HCT116 (cell line): ENCODE measurements around the gene HLA-E. TPM values are rescaled to one million over a fixed set of nuclear protein-coding genes. Genes with fewer than 3 reads are reported as not detected.
A peak's percentile ranks its signal among the peaks of the same experiment; 100 is the strongest.

Source experiments
- ATAC-seq: fragments of 200-7000 bp; cut with Tn5 transposase; 2 replicates; pipeline ENCODE4 v1.9.1; 2020; ENCODE audit warnings: mild to moderate bottlenecking, moderate library complexity
- BruUV-seq: library from RNA; stranded (reverse); fragments of 400-500 nt; replicated peaks from 2 replicates; lab custom pipeline; 2021; lab: Mats Ljungman, UMichigan
- CTCF ChIA-PET: fragments of 300-600 bp; sonication (Branson Sonifier 250); formaldehyde crosslinking; loops from one replicate; lab custom pipeline; 2021; ENCODE audit warnings: antibody characterized with exemption; lab: Charles Lee
- POLR2A ChIA-PET: fragments of 300-600, 350-600 bp; sonication (Branson Sonifier 250); formaldehyde crosslinking; loops from one replicate; lab custom pipeline; 2021; ENCODE audit warnings: antibody characterized with exemption; lab: Charles Lee
- RAD21 ChIA-PET, 2 experiments: fragments of 300-600 bp; sonication (Branson Sonifier 250); formaldehyde crosslinking; loops; one replicate each; lab custom pipeline; 2023; ENCODE audit warnings: low total read pairs in 2 of 2; ENCODE audit not compliant: uncharacterized antibody in 2 of 2, unreplicated experiment in 2 of 2, low non-redundant PET in 1 of 2; lab: Charles Lee
- DNase-seq: peaks from one replicate; pipeline ENCODE4 v3.0.0-alpha.2; 2010; ENCODE audit warnings: low read depth, low spot score
- H2AFZ ChIP-seq: fragments of 200-600 bp; shearing (Covaris generic), sonication (generic); 2 replicates; pipeline ENCODE4 v1.6.1; 2017; ENCODE audit warnings: low read depth, mixed run types, mixed read lengths, antibody characterized with exemption, low read length; ENCODE audit not compliant: poor library complexity, severe bottlenecking
- H3K27ac ChIP-seq: 2 replicates; pipeline ENCODE4 v1.5.1; 2012; ENCODE audit warnings: low read depth, low read length
- H3K27me3 ChIP-seq: fragments of 200-600 bp; sonication (generic); 2 replicates; pipeline ENCODE4 v1.6.1; 2016; ENCODE audit warnings: mixed run types, low read length, mixed read lengths; ENCODE audit not compliant: insufficient read depth
- H3K36me3 ChIP-seq, 2 experiments: fragments of 200-500 bp in 1 of 2; fragments of 200-600 bp in 1 of 2; sonication (Bioruptor generic) in 1 of 2; sonication (generic) in 1 of 2; 2 replicates each; pipeline versions ENCODE4 v1.5.1 to v1.6.1; 2014 to 2016; ENCODE audit warnings: low read length in 2 of 2, inconsistent platforms in 1 of 2, mixed read lengths in 1 of 2, mixed run types in 1 of 2; ENCODE audit not compliant: insufficient read depth in 2 of 2, control insufficient read depth in 1 of 2
- H3K4me1 ChIP-seq, 2 experiments: fragments of 200-600 bp in 1 of 2; sonication (generic) in 1 of 2; 2 replicates each; pipeline versions ENCODE4 v1.5.1 to v1.6.1; 2012 to 2017; ENCODE audit warnings: low read length in 2 of 2, inconsistent platforms in 1 of 2, mild to moderate bottlenecking in 1 of 2, mixed read lengths in 1 of 2, mixed run types in 1 of 2, moderate library complexity in 1 of 2; ENCODE audit not compliant: insufficient read depth in 2 of 2, control insufficient read depth in 1 of 2
- H3K4me2 ChIP-seq: fragments of 200-600 bp; sonication (generic); 2 replicates; pipeline ENCODE4 v1.6.1; 2017; ENCODE audit warnings: mixed run types, low read length, mixed read lengths
- H3K4me3 ChIP-seq, 2 experiments: fragments of 200-600 bp in 1 of 2; sonication (generic) in 1 of 2; replicated peaks in 1 of 2; 2 replicates each; pipeline ENCODE4 v1.5.1; 2011 to 2016; ENCODE audit warnings: low read length in 2 of 2, control low read depth in 1 of 2, low read depth in 1 of 2, mild to moderate bottlenecking in 1 of 2, mixed read lengths in 1 of 2, mixed run types in 1 of 2
- H3K79me2 ChIP-seq: fragments of 200-600 bp; sonication (generic); 2 replicates; pipeline ENCODE4 v1.6.1; 2017; ENCODE audit warnings: mild to moderate bottlenecking, mixed run types, low read length, moderate library complexity, mixed read lengths; ENCODE audit not compliant: insufficient read depth
- H3K9ac ChIP-seq: fragments of 200-600 bp; sonication (generic); 2 replicates; pipeline ENCODE4 v1.6.1; 2016; ENCODE audit warnings: low read length, mixed read lengths
- H3K9me2 ChIP-seq: fragments of 200-600 bp; sonication (generic), shearing (Covaris generic); 2 replicates; pipeline ENCODE4 v1.6.1; 2017; ENCODE audit warnings: mixed run types, mild to moderate bottlenecking, moderate library complexity; ENCODE audit not compliant: insufficient read depth
- H3K9me3 ChIP-seq, 2 experiments: fragments of 200-500 bp in 1 of 2; fragments of 200-600 bp in 1 of 2; sonication (Bioruptor generic) in 1 of 2; sonication (generic) in 1 of 2; 2 replicates each; pipeline ENCODE4 v1.6.1; 2014 to 2017; ENCODE audit warnings: low read length in 2 of 2, mixed read lengths in 2 of 2, inconsistent platforms in 1 of 2, low read depth in 1 of 2, mild to moderate bottlenecking in 1 of 2, mixed run types in 1 of 2, moderate library complexity in 1 of 2; ENCODE audit not compliant: control insufficient read depth in 1 of 2, insufficient read depth in 1 of 2
- H4K20me1 ChIP-seq: fragments of 200-600 bp; sonication (generic), shearing (Covaris generic); 2 replicates; pipeline ENCODE4 v1.6.1; 2017; ENCODE audit warnings: mixed run types, mild to moderate bottlenecking, moderate library complexity; ENCODE audit not compliant: insufficient read depth
- CTCF ChIP-seq, 3 experiments: fragments of 200-600 bp in 1 of 3; sonication (generic) in 1 of 3; IDR thresholded peaks in 2 of 3; conservative IDR thresholded peaks in 1 of 3; 2 replicates each; pipeline ENCODE4 v1.5.1; 2012 to 2017; ENCODE audit warnings: low read depth in 2 of 3, low read length in 2 of 3, antibody characterized with exemption in 1 of 3, borderline replicate concordance in 1 of 3, control low read depth in 1 of 3, mild to moderate bottlenecking in 1 of 3, mixed read lengths in 1 of 3, mixed run types in 1 of 3, moderate library complexity in 1 of 3; ENCODE audit not compliant: insufficient read depth in 1 of 3
- RAD21 ChIP-seq: IDR thresholded peaks from 2 replicates; pipeline ENCODE4 v1.6.1; 2012; ENCODE audit warnings: low read depth, mild to moderate bottlenecking
- REST ChIP-seq: IDR thresholded peaks from 2 replicates; pipeline ENCODE4 v1.6.1; 2012; ENCODE audit warnings: low read depth
- intact Hi-C: fragments of 100-400 bp; cut with micrococcal nuclease; formaldehyde crosslinking; loops from 2 replicates; pipeline ENCODE4 v1.10.0; 2022
- total RNA-seq: library from RNA; stranded (reverse); gene quantifications from one replicate; pipeline ENCODE4 v1.2.1, GENCODE V29; 2021; ENCODE audit not compliant: unreplicated experiment

Gene HLA-E
- total RNA-seq, 1 experiment from 2014 or later: 108 TPM

GRCh38 chr6:30541515-30542403 lies 52.5 kb downstream of the HLA-E start:
- ChIA-PET RAD21 (interaction anchor here in 1 of 2 experiments (1.1 kb wide), 1 partner anchor 189 kb away, joined by 5 read pairs; no protein-coding TSS in a partner anchor), POLR2A (interaction anchor here (1.1 to 1.7 kb wide), 3 partner anchors 9 to 189 kb away, joined by 3 to 4 read pairs (median 3); partner anchors contain the start of gene ABCF1), CTCF (interaction anchor here (0.7 to 3.3 kb wide), 24 partner anchors 10 to 538 kb away, joined by 3 to 36 read pairs (median 5); partner anchors contain the start of genes ABCF1, GNL1, PRR3 and TRIM39)
- peak; percentile 84 to 99 (median 97) for TF ChIP-seq CTCF (IDR thresholded peaks at IDR 0.05 in 2 of 3, conservative IDR thresholded peaks at IDR 0.05 in 1 of 3; ENCODE audit: borderline replicate concordance in 1 of 3, insufficient read depth in 1 of 3, low read depth in 2 of 3, low read length in 2 of 3)
- peak; percentile 78 for TF ChIP-seq RAD21
- no peak for TF ChIP-seq REST
- H3K9ac ChIP-seq: peak overlapping the region; percentile 10; the same call in 1 of the 2 replicates
- no peaks in the 10 kb centered on the region for H3K9me3 ChIP-seq
- no peak overlapping the region for H2AFZ ChIP-seq
- H3K9me2 ChIP-seq: no peaks in the 10 kb centered on the region
- peak; percentile 92 for ATAC-seq
- H3K4me3 ChIP-seq: peak overlapping the region; percentile 36 to 47
- H4K20me1 ChIP-seq: no peaks in the 10 kb centered on the region
- H3K27me3 ChIP-seq: no peaks in the 10 kb centered on the region
- no peak overlapping the region for H3K27ac ChIP-seq
- DNase-seq: peak; percentile 83
- H3K4me1 ChIP-seq: peaks cover 0 to 10% of the 10 kb centered on the region in 2 experiments; a peak in 2 of 4 replicates
- H3K79me2 ChIP-seq: no peaks in the 10 kb centered on the region
- no TSS peak for BruUV-seq
- intact Hi-C loops: loop anchor here (1.0 to 5.0 kb wide), 2 partner anchors 56 to 191 kb away; no protein-coding TSS in a partner anchor
- no peaks in the 10 kb centered on the region for H3K36me3 ChIP-seq
- H3K4me2 ChIP-seq: peak overlapping the region; percentile 72
